DMS153 (cell line): ENCODE measurements around the gene ANKRD20A1.
"Not testable (repeated sequence)": the region's sequence is repeated elsewhere in the genome, so short reads cannot be mapped to it uniquely, and the experiment has no call there.

Source experiments
- DNase-seq: peaks from one replicate; lab custom pipeline; 2025; lab: John Stamatoyannopoulos, UW

ANKRD20A1 gene

GRCh38 chr9:67858871-67859270, at the start of gene ANKRD20A1:
ANKRD20A1 (plus strand) TSS chr9:67858931; CDS start chr9:67859427, 496 bp downstream.
- DNase-seq = not testable (repeated sequence)

- not testable (repeated sequence) for DNase-seq
Measured at GRCh38 chr9:67832088-67832487, 26.6 kb upstream of the ANKRD20A1 start.
